Endometrial microvascular endothelial cells (primary cell): ENCODE measurements around the gene APCDD1L. TPM values are rescaled to one million over a fixed set of nuclear protein-coding genes. Genes with fewer than 3 reads are reported as not detected.

Experiments
- in situ Hi-C: cut with HindIII; loops from 2 replicates; pipeline ENCODE4 v1.10.0; 2017; ENCODE audit warnings: low sequenced_read_pairs, low pct_unique_long_range_greater_than_20kb; ENCODE audit errors: inconsistent ontology term
- total RNA-seq: library from RNA; depleted of rRNA; stranded (reverse); fragments of >200 nt; gene quantifications from one replicate; pipeline ENCODE4 v1.2.3, GENCODE V29; 2015; ENCODE audit errors: inconsistent ontology term

Gene APCDD1L
- 1.1 TPM for total RNA-seq

DNA sequence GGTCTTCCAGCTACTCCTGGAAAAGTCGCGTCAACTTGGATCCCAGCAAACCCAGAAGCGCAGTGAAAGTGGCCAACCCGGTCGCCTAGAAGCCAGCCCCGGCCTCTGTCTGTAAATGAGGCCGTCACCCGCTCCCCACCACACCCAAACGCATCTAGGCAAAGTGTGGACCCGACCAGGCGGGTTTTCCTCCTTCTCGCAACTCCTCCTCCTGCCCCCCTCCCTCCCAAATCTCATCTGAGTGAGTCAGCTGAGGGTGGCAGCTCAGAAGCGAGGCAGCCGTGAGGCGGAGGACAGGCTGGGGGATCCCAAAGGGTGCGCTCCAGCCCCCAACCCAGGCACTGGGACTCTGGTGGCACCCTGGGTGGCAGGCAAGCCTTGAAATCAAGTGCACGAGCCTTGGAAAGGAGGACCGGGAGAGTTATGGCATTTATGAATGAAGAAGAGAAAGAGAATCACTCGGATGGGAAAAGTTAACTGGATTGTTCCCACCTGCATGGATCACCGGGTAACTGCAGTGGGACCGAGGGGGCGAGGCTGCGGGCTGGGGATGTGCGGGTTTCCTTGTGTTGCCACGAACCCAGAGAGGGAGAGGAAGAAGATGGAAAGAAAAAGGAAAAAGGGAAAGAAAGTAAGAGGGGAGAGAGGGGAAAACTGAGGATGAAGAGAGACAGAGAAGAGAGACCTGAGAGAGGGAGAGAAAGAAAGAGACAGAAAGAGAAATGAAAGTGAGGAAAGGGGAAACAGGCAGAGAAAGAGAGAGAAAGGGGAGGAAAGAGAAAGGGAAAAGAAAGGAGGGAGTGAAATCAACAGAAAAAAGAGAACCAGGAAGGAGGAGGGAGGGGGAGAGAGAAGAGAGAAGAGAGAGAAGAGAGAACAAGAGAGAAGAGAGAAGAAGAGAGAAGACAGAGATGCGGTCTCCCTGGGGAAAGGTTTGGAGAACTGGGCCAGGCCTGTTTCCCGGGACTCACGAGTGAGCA lies at the start of gene APCDD1L:
APCDD1L (minus strand) TSS at position 167 of the 980 bp plus-strand sequence. CDS start 692 bp downstream, outside the sequence.
- in situ Hi-C loops = no loop called here

GRCh38 chr20:58559368-58559729 lies 44.1 kb upstream of the APCDD1L start:
- in situ Hi-C loops = no loop called here

GRCh38 chr20:58558486-58559367 lies 43.5 kb upstream of the APCDD1L start:
- in situ Hi-C loops = no loop called here

DNA sequence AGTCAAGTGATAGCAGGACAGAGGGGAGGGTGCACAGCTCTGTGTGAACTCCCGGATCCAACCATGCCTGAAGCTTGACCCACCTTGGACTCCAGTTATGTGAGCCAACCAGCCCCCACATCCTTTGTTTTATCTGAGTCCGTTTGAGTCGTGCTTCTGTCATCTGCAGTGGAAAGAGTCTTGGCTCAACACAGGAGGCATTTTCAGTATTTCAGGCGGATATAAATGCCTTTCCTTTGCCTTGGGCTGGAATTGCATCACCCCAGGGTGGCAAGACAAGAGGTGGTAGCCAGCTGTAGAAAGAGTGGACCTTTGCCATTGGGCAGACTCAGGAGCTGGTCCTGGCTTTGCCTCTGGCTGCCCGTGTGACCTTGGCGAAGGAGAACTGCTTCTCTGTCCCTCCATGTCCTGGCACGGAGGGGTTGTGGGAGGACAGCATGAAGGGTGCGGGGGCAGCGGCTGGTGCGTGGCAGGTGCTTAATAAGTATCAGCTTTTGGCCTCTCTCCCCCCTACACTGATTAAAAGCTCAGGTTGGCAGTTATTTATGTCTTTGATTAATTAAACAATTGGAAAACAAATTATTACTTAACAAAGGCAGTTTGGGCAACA lies 42.6 kb upstream of the APCDD1L start:
- in situ Hi-C loops = no loop called here

GRCh38 chr20:58556961-58557360 lies 41.8 kb upstream of the APCDD1L start:
- in situ Hi-C loops = no loop called here

DNA sequence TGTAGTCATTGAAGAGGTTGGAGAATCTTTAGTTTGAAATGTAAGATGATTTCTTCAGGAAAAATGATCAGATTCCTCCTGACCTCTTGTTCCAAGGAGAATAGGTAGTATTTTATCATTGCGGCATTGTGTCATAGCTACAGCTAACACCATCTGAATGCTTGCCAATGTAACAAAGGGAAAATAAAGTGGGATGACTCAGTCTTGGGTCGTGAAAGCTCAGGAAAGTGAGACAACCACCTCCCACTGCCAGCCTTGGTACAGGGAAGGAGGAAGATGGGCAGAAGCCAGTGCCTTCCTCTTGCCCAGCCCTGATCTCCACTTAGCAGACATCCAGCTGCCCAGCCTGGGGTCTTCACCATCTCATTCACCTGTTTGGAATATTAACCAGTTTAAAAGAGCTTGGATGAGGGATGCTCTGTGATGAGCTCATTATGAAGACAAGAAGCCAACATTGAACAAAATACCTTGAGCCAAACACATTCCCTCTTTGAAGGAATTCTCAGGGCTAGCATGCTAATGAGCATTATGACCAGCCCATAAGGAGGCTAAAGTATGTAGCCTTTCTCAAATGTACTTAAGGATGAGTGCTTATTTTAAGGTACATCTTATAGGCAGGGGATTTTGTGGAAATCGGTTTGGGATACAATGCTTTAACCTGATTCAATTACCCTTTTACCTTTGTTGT lies 40.0 kb upstream of the APCDD1L start:
- in situ Hi-C loops = no loop called here

DNA sequence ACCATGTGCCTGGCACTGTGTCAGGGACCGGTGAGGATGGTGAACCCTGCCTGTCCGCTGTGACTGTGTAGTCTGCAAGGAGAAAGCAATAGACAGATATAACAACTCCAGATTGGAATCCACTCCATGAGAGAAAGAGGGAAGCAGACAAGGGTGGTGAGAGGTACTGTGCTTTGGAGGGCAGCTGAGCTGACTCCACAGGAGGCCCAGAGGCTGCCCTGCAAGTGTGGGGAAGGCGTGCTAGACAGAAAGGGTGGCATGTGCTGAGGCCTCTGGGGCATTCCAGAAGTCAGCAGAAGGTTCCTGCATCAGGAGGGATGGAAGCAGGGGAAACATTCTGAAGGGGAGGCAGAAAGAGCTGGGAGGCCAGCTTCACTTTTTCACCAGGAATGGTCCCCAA lies 39.3 kb upstream of the APCDD1L start:
- in situ Hi-C loops = no loop called here

DNA sequence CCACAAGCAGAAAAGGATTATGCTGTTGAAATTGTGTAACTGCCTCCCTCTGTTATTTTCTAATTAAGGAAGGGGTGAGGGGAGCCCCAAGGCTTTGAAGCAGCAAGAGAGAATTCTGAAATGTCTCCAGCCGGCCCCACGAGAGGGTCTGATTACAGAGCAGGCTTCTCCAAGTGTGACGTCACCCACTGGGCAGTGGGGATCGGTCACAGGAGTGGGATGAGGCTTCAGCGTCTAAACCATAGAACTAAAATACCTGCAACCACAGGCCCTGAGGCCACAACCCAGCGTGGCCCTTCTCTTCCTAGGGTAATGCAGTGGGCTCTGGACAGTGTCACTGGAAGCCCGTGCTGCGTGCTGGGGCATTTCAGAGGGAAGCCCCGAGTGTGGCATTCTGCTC lies 38.6 kb upstream of the APCDD1L start:
- in situ Hi-C loops = no loop called here

DNA sequence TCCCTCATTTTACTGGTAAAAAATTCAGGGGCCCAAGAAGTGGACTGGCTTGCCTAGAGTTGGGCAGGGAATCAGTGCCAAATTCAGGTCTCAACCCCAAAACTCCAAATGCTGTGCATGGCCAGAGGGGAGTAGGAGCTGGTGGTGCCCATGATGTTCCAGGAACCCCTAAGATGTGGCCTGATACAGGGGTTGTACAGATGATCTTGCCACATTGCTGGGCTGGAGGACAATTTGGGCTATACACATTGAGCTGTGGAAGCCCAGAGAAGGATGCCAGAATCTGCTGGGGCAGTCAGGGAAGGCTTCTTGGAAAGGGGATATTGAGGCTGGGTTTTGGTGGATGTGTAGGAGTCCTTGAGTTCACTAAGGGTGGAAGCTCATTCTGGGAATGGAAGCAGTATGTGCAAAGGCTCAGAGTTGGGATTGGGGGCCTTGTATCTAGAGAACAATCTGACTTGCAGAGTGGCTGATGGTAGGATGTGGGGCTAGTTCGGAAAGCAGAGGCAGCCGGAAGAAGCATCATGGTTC lies 38.0 kb upstream of the APCDD1L start:
- in situ Hi-C loops = no loop called here

DNA sequence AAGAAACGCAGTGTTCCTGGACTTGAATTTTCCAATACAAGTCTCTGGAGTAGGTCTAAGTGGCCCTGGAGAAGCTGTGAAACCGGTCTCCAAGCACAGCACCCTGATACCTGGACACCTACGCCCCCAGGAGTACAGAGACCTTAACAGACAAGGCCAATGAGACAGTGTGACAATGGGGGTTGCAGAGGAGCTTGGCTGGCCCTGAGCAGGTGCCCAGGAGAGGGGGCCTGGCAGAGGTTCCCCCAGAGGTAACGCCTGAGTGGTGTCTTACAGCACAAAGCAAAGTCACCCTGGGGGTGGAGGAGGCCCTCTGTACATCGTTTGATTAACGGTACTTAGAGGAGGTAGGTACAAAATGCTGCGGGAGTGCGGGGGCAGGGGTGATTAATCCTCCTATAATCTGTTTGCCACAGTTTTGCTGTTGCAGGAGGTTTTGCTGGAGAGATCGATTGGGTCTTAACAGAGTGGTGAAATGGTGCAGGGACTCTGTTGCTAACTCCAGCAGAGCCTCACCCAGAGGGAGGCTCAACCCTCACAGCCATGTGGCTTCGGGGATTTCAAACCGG lies 37.3 kb upstream of the APCDD1L start:
- in situ Hi-C loops = no loop called here

GRCh38 chr20:58551631-58552030 lies 36.4 kb upstream of the APCDD1L start:
- in situ Hi-C loops = no loop called here

DNA sequence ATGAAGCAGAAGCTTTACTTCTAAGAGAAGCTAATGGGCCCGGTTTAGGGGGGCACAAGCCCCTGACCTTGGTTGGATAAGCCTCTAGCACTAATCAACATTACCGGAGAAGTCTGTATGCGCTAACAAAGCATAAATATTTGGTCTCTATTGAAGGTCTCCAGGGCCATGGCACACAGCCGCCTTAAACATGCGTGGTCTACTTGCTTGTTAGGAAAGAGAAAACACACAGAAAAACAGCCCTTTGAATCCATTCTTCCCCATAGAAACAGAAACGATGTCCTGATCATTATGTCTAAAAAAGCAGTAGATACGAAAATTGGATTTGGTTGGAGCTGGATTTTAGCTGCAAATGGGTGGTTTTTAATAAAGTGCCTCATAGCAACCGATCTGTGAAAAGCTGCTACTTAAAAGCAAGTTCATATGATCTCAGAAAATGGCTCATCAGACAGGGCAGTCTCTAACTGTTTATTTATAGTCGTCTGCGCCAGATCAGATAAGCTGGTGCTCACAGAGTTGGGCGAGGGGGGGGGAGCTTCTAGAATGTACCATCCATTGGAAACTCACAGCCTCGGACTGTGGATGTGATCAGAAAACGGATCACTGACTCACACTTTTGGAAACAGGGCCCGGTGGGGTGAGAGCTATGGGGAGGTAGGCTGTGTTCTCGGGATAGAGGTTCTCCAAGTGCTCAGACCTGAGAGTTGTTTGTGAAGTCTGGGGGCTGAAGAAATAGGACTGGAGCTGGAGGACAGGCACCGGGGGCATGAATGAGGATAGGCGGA lies 35.3 kb upstream of the APCDD1L start:
- in situ Hi-C loops = no loop called here

GRCh38 chr20:58549231-58550209 lies 34.3 kb upstream of the APCDD1L start:
- in situ Hi-C loops = no loop called here

- in situ Hi-C loops = no loop called here
These were observed 32.6 kb upstream of the APCDD1L start for GRCh38 chr20:58547623-58548475.

- in situ Hi-C loops = no loop called here
These were observed 31.8 kb upstream of the APCDD1L start for GRCh38 chr20:58546756-58547622.
